GM18508 (cell line): ENCODE data around the gene LYPLA2.

ENCODE experiments used
- ATAC-seq: cut with Tn5 transposase; IDR thresholded peaks from one replicate; pipeline ENCODE4 v1.9.1; 2021; ENCODE audit warnings: moderate number of reproducible peaks; ENCODE audit not compliant: insufficient read depth, unreplicated experiment

Gene LYPLA2

GRCh38 chr1:23790696-23791515, at the start of gene LYPLA2:
Gene LYPLA2 (plus strand): TSS chr1:23791145. CDS start chr1:23792683, 1,538 bp downstream.
- no peak for ATAC-seq

GRCh38 chr1:23741609-23742008, 49.3 kb upstream of the LYPLA2 start:
- no peak for ATAC-seq

- no peak for ATAC-seq
Observed at GRCh38 chr1:23742670-23743286, 48.2 kb upstream of the LYPLA2 start.

GRCh38 chr1:23743287-23744152, 47.4 kb upstream of the LYPLA2 start, which contains the start of gene ELOA:
Gene ELOA (plus strand): TSS chr1:23743471. CDS start chr1:23743504, 33 bp downstream.
- no peak for ATAC-seq

- ATAC-seq, result no peak
Observed at GRCh38 chr1:23745515-23745914, 45.4 kb upstream of the LYPLA2 start.

GRCh38 chr1:23748016-23748415, 42.9 kb upstream of the LYPLA2 start:
- no peak for ATAC-seq

GRCh38 chr1:23751050-23751814, 39.7 kb upstream of the LYPLA2 start:
- no peak for ATAC-seq

- no peak for ATAC-seq
Observed at GRCh38 chr1:23751815-23752200, 39.1 kb upstream of the LYPLA2 start.

- no peak for ATAC-seq
Observed at GRCh38 chr1:23752909-23753308, 38.0 kb upstream of the LYPLA2 start.

GRCh38 chr1:23756676-23757075, 34.3 kb upstream of the LYPLA2 start:
- ATAC-seq, result no peak

- no peak for ATAC-seq
Observed at GRCh38 chr1:23757812-23758211, 33.1 kb upstream of the LYPLA2 start.

GRCh38 chr1:23759277-23759676, 31.7 kb upstream of the LYPLA2 start:
- no peak for ATAC-seq

- no peak for ATAC-seq
Observed at GRCh38 chr1:23763041-23763577, 27.8 kb upstream of the LYPLA2 start.

- no peak for ATAC-seq
Observed at GRCh38 chr1:23768733-23769132, 22.2 kb upstream of the LYPLA2 start.

GRCh38 chr1:23772049-23772853, 18.7 kb upstream of the LYPLA2 start:
- ATAC-seq, result no peak

- no peak for ATAC-seq
Observed at GRCh38 chr1:23772854-23773242, 18.1 kb upstream of the LYPLA2 start.

- no peak for ATAC-seq
Observed at GRCh38 chr1:23774174-23774880, 16.6 kb upstream of the LYPLA2 start.

- no peak for ATAC-seq
Observed at GRCh38 chr1:23776217-23776616, 14.7 kb upstream of the LYPLA2 start.
